HG03103 (cell line): Measurements from ENCODE around the gene RPL23.

ENCODE experiments used
- ATAC-seq: cut with Tn5 transposase; IDR thresholded peaks from one replicate; pipeline ENCODE4 v1.9.1; 2021; ENCODE audit warnings: low read depth; ENCODE audit not compliant: unreplicated experiment

The RPL23 gene

GRCh38 chr17:38853292-38854219 lies at the start of gene RPL23:
TSS of gene RPL23 (minus strand) at chr17:38853721. CDS start at chr17:38853710, 11 bp downstream.
- peak; percentile 69 for ATAC-seq

GRCh38 chr17:38900978-38901656 lies 47.6 kb upstream of the RPL23 start:
- ATAC-seq: no peak

GRCh38 chr17:38899421-38899820 lies 45.9 kb upstream of the RPL23 start:
- ATAC-seq: no peak

DNA sequence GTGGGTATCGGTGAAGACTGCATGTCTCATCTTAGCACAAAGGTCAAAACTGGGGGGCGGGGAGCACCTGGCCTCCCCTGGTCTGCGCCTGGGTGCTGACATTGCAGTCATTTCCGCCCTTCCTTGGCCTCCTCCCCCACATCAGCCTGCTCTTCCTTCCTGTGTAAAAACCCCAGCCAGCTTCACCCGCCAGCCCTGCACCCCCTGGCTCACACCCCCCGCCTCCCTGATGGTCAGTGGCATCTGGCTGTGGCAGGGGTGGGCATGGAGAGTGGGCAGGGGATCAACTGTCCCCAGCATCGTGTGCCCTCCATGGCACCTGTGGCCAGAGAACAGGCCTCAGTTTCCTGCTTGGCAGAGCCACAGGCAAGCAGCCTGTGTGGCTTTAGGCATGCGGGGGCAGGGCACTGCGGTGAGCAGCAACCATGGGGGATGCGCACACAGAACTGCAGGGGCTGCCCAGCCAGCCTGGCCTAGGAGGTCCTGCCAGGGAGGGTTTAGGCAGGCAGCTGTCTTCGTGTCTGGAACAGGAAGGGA lies 45.4 kb upstream of the RPL23 start:
- ATAC-seq: peak; percentile 74

- ATAC-seq: no peak
Measured at GRCh38 chr17:38898291-38898679, 44.8 kb upstream of the RPL23 start.

- ATAC-seq: no peak
Measured at GRCh38 chr17:38897671-38898290, 44.3 kb upstream of the RPL23 start.

DNA sequence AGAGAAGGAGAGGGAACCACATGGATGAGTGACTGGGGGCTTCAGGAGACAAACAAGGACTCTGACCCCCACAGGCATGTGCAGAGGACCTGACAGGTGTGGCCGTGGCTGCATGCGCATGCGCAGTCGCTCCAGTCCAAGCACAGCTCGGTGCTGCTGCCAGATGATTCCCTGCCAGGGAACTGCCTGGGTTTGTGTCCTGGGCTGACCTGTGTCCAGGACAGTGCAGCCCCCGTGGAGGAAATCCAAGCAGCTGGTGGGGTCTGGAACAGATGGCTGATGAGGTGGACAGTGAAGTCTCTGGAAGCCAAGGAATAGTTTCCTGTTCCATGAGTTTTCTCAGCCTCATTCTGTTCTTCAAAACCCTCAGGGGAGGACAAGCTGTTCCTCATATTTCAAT lies 43.7 kb upstream of the RPL23 start:
- no peak for ATAC-seq

DNA sequence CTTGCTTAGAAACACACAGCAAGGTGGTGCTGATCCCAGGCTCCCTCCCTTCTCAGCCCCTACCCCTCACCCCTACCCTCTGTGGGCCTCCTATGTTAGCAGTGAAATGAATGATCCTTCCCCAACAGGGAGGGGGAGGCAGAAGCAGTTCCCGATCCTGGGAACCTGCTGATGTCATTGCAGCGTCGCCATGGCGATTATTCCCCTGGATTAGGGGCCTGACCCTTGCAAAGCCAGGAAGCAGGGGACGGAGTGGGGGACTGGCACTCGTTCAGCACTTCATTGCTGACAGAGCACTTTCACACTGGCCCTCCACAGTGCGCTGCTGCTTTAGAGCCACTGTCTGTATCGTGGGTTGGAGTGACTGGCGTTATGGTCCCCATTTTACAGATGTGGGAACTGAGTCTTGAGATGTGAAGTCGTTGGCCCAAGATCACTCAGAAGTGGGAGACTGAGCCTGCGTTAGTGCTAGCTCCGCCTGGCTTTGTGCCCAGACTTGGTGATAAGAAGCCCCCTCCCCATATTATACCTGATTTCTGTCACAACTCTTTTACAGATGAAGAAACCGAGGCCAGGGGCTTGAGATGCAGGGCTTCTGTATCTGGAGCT lies 42.9 kb upstream of the RPL23 start:
- ATAC-seq: no peak

GRCh38 chr17:38894276-38894675 lies 40.8 kb upstream of the RPL23 start:
- ATAC-seq: no peak

DNA sequence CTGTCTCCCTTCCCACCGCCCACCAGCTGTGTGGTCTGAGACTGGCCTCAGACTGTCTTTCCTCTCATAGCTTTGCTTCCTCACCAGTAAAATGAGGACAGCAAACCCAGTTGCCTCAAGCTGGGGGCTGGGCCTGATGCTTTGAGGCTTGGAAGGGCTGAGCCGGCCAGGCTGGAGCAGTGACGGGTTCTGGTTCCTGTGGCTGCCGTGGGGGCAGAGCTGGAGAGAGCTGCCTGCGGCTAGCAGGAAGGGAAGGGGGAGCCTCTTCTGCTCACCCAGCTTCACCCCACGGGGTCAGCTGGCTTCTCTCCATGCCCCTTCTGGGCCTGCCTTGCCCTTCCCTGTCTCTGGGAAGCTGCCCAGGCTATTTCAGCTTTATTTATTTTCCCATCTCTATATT lies 40.1 kb upstream of the RPL23 start:
- no peak for ATAC-seq

- no peak for ATAC-seq
Measured at GRCh38 chr17:38893113-38893512, 39.6 kb upstream of the RPL23 start.

DNA sequence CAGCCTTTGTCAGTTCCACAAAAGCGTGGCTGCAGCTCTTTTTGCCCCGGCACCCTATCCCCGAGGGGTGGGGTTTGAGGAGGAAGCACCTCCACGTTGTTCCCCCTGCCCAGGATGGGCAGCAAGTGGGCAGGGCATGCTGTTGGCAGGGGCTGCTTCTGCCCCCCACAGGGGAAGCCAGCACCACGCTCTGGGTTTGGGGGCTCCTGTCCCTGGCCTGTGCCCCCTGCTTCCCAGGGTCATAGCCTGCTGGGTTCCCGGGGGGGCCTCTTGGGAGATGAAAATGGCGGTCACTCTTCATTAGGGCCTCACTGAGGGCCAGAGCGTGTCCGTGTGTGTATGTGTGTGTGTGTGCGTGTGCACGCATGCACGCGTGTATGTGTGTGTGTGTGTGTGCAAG lies 39.1 kb upstream of the RPL23 start:
- ATAC-seq: no peak

DNA sequence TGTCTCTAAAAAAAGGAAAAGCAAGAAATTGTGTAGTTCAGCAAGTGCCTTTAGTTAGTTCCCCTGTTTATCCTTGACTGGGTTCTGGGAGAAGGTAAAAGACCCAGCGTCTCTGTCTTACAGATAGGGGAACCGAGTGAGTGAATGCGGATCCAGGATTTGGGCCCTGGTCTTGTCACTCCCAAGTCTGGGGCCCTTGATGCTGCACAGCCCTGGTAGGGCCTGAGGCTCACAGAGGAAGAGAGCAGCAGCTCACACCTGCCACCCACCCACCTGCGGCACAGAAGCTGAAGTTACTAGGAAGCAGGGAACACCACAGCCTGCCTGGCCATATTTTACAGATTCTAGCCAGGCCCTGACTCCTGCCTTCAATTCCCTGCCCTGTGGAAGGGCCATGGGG lies 38.6 kb upstream of the RPL23 start:
- no peak for ATAC-seq

GRCh38 chr17:38891441-38891840 lies 37.9 kb upstream of the RPL23 start:
- ATAC-seq: no peak

DNA sequence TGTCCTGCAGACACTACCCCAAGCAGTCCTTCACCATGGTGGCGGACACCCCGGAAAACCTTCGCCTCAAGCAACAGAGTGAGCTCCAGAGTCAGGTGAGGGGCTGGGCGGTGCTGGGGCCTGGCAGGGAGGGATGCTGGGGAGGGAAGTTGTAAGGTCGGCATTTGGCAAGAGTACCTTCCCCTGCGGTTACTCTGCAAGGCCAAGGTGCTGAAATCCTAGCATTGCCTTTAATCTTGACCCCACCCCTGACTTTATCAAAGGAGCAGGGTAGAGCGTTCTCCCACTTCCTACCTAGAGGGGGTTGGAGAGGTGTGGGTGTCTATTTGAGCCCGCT lies 36.9 kb upstream of the RPL23 start:
- no peak for ATAC-seq

DNA sequence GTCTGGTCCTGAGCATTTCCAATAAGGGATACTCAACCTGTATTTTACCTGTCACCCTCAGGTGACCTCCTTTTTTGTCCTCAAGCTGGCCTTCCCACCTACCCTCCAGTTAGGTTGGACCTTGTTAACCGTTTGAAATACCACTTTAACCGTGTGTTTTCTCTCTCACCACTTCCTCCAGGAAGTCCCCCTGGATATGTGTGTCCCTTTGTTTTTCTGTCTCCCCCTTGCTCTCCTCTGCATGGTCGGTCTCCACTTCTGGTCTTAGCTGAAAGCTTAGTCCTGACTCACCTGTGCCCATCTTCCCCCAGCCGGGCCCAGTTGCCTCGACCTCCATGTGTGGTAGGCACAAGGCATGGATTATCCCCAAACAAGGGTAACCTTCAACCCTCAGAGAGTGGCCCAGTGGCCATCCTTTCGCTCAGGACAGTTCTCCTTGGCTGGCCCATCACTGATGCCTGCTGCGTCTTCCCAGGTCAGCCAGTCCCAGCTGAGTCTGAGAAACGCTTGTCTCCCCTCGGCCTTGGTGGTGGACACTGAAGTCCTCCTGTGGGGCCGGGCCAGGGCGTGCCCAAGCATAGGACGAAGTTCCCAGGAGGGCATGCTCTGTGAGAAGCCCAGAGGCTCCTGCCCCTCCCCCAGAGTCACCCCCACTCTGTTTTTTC lies 36.4 kb upstream of the RPL23 start:
- ATAC-seq: no peak

- no peak for ATAC-seq
Measured at GRCh38 chr17:38888842-38889241, 35.3 kb upstream of the RPL23 start.

GRCh38 chr17:38886643-38887010 lies 33.1 kb upstream of the RPL23 start:
- ATAC-seq: no peak

GRCh38 chr17:38885728-38886642 lies 32.5 kb upstream of the RPL23 start:
- ATAC-seq: no peak
